ENCODE data around the gene D2HGDH. TPM values are rescaled to one million over a fixed set of nuclear protein-coding genes. Genes with fewer than 3 reads are reported as not detected.
A peak's percentile ranks its signal among the peaks of the same experiment; 100 is the strongest.

Gene D2HGDH
- total and polyA plus RNA-seq, 2 of the 13 experiments (the other 11 are each of a cell fraction or from before 2014, with no cell fraction given), result 19.2 to 20.3 TPM

- TF ChIP-seq YEATS4 (CRISPR knock-in tag; IDR thresholded peaks at IDR 0.05; ENCODE audit: borderline replicate concordance) (no peak; the same call in 1 of the 2 replicates), HNRNPH1 (optimal IDR thresholded peaks at IDR 0.05; ENCODE audit: low read depth, low read length) (no peak), MBNL3 (CRISPR knock-in tag; conservative IDR thresholded peaks at IDR 0.05) (no peak), ATF1 (CRISPR knock-in tag; IDR thresholded peaks at IDR 0.05) (no peak), ETS1 (CRISPR knock-in tag; IDR thresholded peaks at IDR 0.05) (no peak; the same call in 1 of the 2 replicates), TCF7L2 (IDR thresholded peaks at IDR 0.05; ENCODE audit: low read depth, low read length) (no peak), HNF1A (IDR thresholded peaks at IDR 0.05; ENCODE audit: low read depth) (no peak), HNF1A (CRISPR knock-in tag; IDR thresholded peaks at IDR 0.05; ENCODE audit: borderline replicate concordance) (no peak; the same call in none of the 2 replicates), ZFX (CRISPR knock-in tag; IDR thresholded peaks at IDR 0.05; ENCODE audit: low read depth) (peak; percentile 55; the same call in 1 of the 2 replicates), HOXA5 (CRISPR knock-in tag; IDR thresholded peaks at IDR 0.05) (0 out of 2 replicates have a peak, but pooled peaks have one; percentile 10), ZHX2 (IDR thresholded peaks at IDR 0.05; ENCODE audit: low read depth) (no peak), ZHX2 (CRISPR knock-in tag; IDR thresholded peaks at IDR 0.05; ENCODE audit: borderline replicate concordance) (no peak), MIER2 (CRISPR knock-in tag; IDR thresholded peaks at IDR 0.05) (no peak), ZNF207 (IDR thresholded peaks at IDR 0.05; ENCODE audit: borderline replicate concordance) (no peak), FOSL2 (CRISPR knock-in tag; IDR thresholded peaks at IDR 0.05) (peak; percentile 74), SRF (IDR thresholded peaks at IDR 0.05; ENCODE audit: low read depth, low read length) (no peak), HMGA1 (CRISPR knock-in tag; conservative IDR thresholded peaks at IDR 0.05) (no peak)
These were observed 40.2 kb downstream of the D2HGDH start (continued) for GRCh38 chr2:241774419-241775222.

All from HepG2 (cell line).